GM12878 (cell line): ENCODE measurements around the gene NIPSNAP3A.

Experiments
- ATF2 ChIP-seq: IDR thresholded peaks from 2 replicates; pipeline ENCODE4 v1.6.1; 2012; ENCODE audit warnings: low read length, inconsistent platforms
- BRCA1 ChIP-seq: IDR thresholded peaks from 2 replicates; pipeline ENCODE4 v1.6.1; 2011; ENCODE audit warnings: low read depth, low read length, improper control_type of control experiment
- CBX5 ChIP-seq: sonication (generic); IDR thresholded peaks from 2 replicates; pipeline ENCODE4 v1.6.1; 2016; ENCODE audit warnings: low read depth, moderate library complexity, mild to moderate bottlenecking, inconsistent platforms
- CEBPZ ChIP-seq: fragments of 150-350 bp; IDR thresholded peaks from 2 replicates; pipeline ENCODE4 v1.6.1; 2016; ENCODE audit warnings: low read depth, low read length
- CTCF ChIP-seq, 3 experiments: IDR thresholded peaks in 2 of 3; conservative IDR thresholded peaks in 1 of 3; 2 replicates each; pipeline ENCODE4 v1.5.1; 2011; ENCODE audit warnings: low read depth in 3 of 3, low read length in 3 of 3, mild to moderate bottlenecking in 3 of 3, control low read depth in 2 of 3, moderate library complexity in 2 of 3, inconsistent platforms in 1 of 3, mixed read lengths in 1 of 3; ENCODE audit not compliant: control insufficient read depth in 2 of 3, insufficient read depth in 1 of 3; ENCODE audit errors: extremely low read depth in 1 of 3
- POLR2AphosphoS5 ChIP-seq: IDR thresholded peaks from 2 replicates; pipeline ENCODE4 v1.6.1; 2011; ENCODE audit warnings: mild to moderate bottlenecking, low read length, inconsistent platforms
- SMC3 ChIP-seq: IDR thresholded peaks from 2 replicates; pipeline ENCODE4 v1.6.1; 2011; ENCODE audit warnings: low read length, improper control_type of control experiment, borderline replicate concordance
- TAF1 ChIP-seq: IDR thresholded peaks from 2 replicates; pipeline ENCODE4 v1.6.1; 2011; ENCODE audit warnings: mild to moderate bottlenecking, low read depth, low read length, borderline replicate concordance
- ZBTB33 ChIP-seq: fragments of 450-650 bp; IDR thresholded peaks from 2 replicates; pipeline ENCODE4 v1.6.1; 2017; ENCODE audit warnings: mild to moderate bottlenecking

GRCh38 chr9:104750185-104750767 is 2.8 kb downstream of the NIPSNAP3A start:
- TF ChIP-seq ATF2 = no peak
- TF ChIP-seq CEBPZ = no peak
- TF ChIP-seq CTCF (IDR thresholded peaks at IDR 0.05 in 2 of 3, conservative IDR thresholded peaks at IDR 0.05 in 1 of 3; ENCODE audit: control insufficient read depth in 2 of 3, extremely low read depth in 1 of 3, insufficient read depth in 1 of 3, low read depth in 3 of 3, low read length in 3 of 3) = peak in 1 of 3 experiments; percentile 18; a peak in 1 of 6 replicates
- TF ChIP-seq BRCA1 = no peak
- TF ChIP-seq SMC3 = 0 out of 2 replicates have a peak, but pooled peaks have one; percentile 2
- no peak for TF ChIP-seq CBX5
- TF ChIP-seq ZBTB33 = no peak
- TF ChIP-seq POLR2AphosphoS5 = no peak
- TF ChIP-seq TAF1 = no peak
